GM23338 (cell line): ENCODE measurements around the gene TLR7. TPM values are rescaled to one million over a fixed set of nuclear protein-coding genes. Genes with fewer than 3 reads are reported as not detected.

Source experiments
- ATAC-seq: fragments of 200-7000 bp; cut with Tn5 transposase; 3 replicates; pipeline ENCODE4 v1.9.1; 2020
- DNase-seq: peaks from one replicate; pipeline ENCODE4 v3.0.0-alpha.2; 2015; ENCODE audit warnings: low spot score
- H2AFZ ChIP-seq: fragments of 200-600 bp; sonication (generic); 2 replicates; pipeline ENCODE4 v1.8.0; 2016; ENCODE audit warnings: antibody characterized with exemption, mild to moderate bottlenecking, moderate library complexity
- H3F3A ChIP-seq: fragments of 200-600 bp; sonication (generic); replicated peaks from 2 replicates; pipeline ENCODE4 v1.8.0; 2017; ENCODE audit warnings: antibody characterized with exemption, mixed run types, low read depth
- H3K27ac ChIP-seq: fragments of 200-600 bp; sonication (generic); 2 replicates; pipeline ENCODE4 v1.6.1; 2016; ENCODE audit warnings: low read depth
- H3K27me3 ChIP-seq: fragments of 200-600 bp; sonication (generic); 2 replicates; pipeline ENCODE4 v1.8.0; 2016; ENCODE audit warnings: mild to moderate bottlenecking, mixed run types, moderate library complexity; ENCODE audit not compliant: insufficient read depth
- H3K36me3 ChIP-seq: fragments of 200-600 bp; sonication (generic); 2 replicates; pipeline ENCODE4 v1.8.0; 2016; ENCODE audit warnings: mild to moderate bottlenecking; ENCODE audit not compliant: insufficient read depth
- H3K4me1 ChIP-seq: fragments of 200-600 bp; sonication (generic); 2 replicates; pipeline ENCODE4 v1.8.0; 2016; ENCODE audit warnings: mild to moderate bottlenecking, moderate library complexity; ENCODE audit not compliant: insufficient read depth
- H3K4me2 ChIP-seq: fragments of 200-600 bp; sonication (generic); 2 replicates; pipeline ENCODE4 v1.7.1; 2017; ENCODE audit warnings: mixed run types
- H3K4me3 ChIP-seq: fragments of 200-600 bp; sonication (generic); 2 replicates; pipeline ENCODE4 v1.6.1; 2016; ENCODE audit warnings: mixed run types
- H3K79me2 ChIP-seq: fragments of 200-600 bp; sonication (generic); replicated peaks from 2 replicates; pipeline ENCODE4 v1.8.0; 2017; ENCODE audit warnings: mild to moderate bottlenecking; ENCODE audit not compliant: insufficient read depth
- H3K9me2 ChIP-seq: fragments of 200-600 bp; sonication (generic); 2 replicates; pipeline ENCODE4 v1.8.0; 2017; ENCODE audit not compliant: insufficient read depth
- H4K20me1 ChIP-seq: fragments of 200-600 bp; sonication (generic); replicated peaks from 2 replicates; pipeline ENCODE4 v1.8.0; 2017; ENCODE audit warnings: mild to moderate bottlenecking; ENCODE audit not compliant: insufficient read depth
- H3K27ac Mint-ChIP-seq: 2 replicates; pipeline ENCODE4 v1.8.0; 2020; ENCODE audit warnings: inconsistent platforms, mild to moderate bottlenecking, moderate library complexity, mixed read lengths
- H3K27me3 Mint-ChIP-seq: 3 replicates; pipeline ENCODE4 v1.8.0; 2022; ENCODE audit warnings: low read depth, mild to moderate bottlenecking, moderate library complexity, mixed read lengths, inconsistent platforms; ENCODE audit not compliant: insufficient read depth, poor library complexity
- H3K36me3 Mint-ChIP-seq: 3 replicates; pipeline ENCODE4 v1.8.0; 2021; ENCODE audit warnings: low read depth, mild to moderate bottlenecking, inconsistent platforms, moderate library complexity, mixed read lengths
- H3K4me1 Mint-ChIP-seq: 3 replicates; pipeline ENCODE4 v1.8.0; 2020; ENCODE audit warnings: mild to moderate bottlenecking, inconsistent platforms, mixed read lengths
- H3K4me3 Mint-ChIP-seq: 3 replicates; pipeline ENCODE4 v1.8.0; 2021; ENCODE audit warnings: moderate library complexity, mild to moderate bottlenecking, inconsistent platforms, mixed read lengths
- H3K9me3 Mint-ChIP-seq: 3 replicates; pipeline ENCODE4 v1.8.0; 2020; ENCODE audit warnings: moderate library complexity, mild to moderate bottlenecking, inconsistent platforms, mixed read lengths
- CREB1 ChIP-seq: fragments of 250-450 bp; sonication (Bioruptor Pico); IDR thresholded peaks from 2 replicates; pipeline ENCODE4 v1.5.0; 2020; ENCODE audit warnings: low read depth, mild to moderate bottlenecking, moderate library complexity
- EZH2 ChIP-seq: fragments of 200-600 bp; sonication (generic); IDR thresholded peaks from one replicate; pipeline ENCODE4 v1.8.0; 2017; ENCODE audit warnings: antibody characterized with exemption, mild to moderate bottlenecking, low read depth; ENCODE audit not compliant: unreplicated experiment
- EZH2phosphoT487 ChIP-seq: fragments of 200-600 bp; sonication (generic); IDR thresholded peaks from one replicate; pipeline ENCODE4 v1.8.1; 2018; ENCODE audit warnings: antibody characterized with exemption; ENCODE audit not compliant: unreplicated experiment
- JUNB ChIP-seq: IDR thresholded peaks from one replicate; pipeline ENCODE4 v1.6.1; 2016; ENCODE audit warnings: antibody characterized with exemption; ENCODE audit not compliant: unreplicated experiment
- NANOG ChIP-seq: IDR thresholded peaks from 2 replicates; pipeline ENCODE4 v1.6.1; 2016; ENCODE audit warnings: antibody characterized with exemption, borderline replicate concordance
- POLR2AphosphoS5 ChIP-seq: IDR thresholded peaks from 2 replicates; pipeline ENCODE4 v1.6.1; 2016; ENCODE audit warnings: antibody characterized with exemption, low read depth
- REST ChIP-seq: IDR thresholded peaks from one replicate; pipeline ENCODE4 v1.6.1; 2018; ENCODE audit warnings: antibody characterized with exemption; ENCODE audit not compliant: unreplicated experiment
- STAT1 ChIP-seq: IDR thresholded peaks from one replicate; pipeline ENCODE4 v1.6.1; 2016; ENCODE audit warnings: antibody characterized with exemption; ENCODE audit not compliant: unreplicated experiment
- ZNF114 ChIP-seq: fragments of 250-450 bp; sonication (Bioruptor Pico); IDR thresholded peaks from 2 replicates; pipeline ENCODE4 v1.5.0; 2020; ENCODE audit warnings: mild to moderate bottlenecking, moderate library complexity
- ZNF331 ChIP-seq: fragments of 250-450 bp; sonication (Bioruptor Pico); IDR thresholded peaks from 2 replicates; pipeline ENCODE4 v1.5.0; 2020; ENCODE audit warnings: low read depth, mild to moderate bottlenecking, moderate library complexity
- polyA plus RNA-seq: library from polyadenylated mRNA; unstranded; fragments of >200 nt; fragmentation: Nextera tagmentation; extraction: Ambion mirVana; gene quantifications from 2 replicates; pipeline ENCODE4 v1.2.1, GENCODE V29; 2016
- total RNA-seq: library from RNA; depleted of rRNA; stranded (reverse); fragments of >200 nt; shearing (Covaris generic); gene quantifications from 2 replicates; pipeline ENCODE4 v1.2.3, GENCODE V29; 2014
- TF ChIP-seq, protein P1 (sequence below), 2 experiments: fragments of 200-600 bp in 1 of 2; sonication (generic) in 1 of 2; conservative IDR thresholded peaks; 2 replicates each; pipeline versions ENCODE4 v1.5.1 to v1.6.1; 2016 to 2017; ENCODE audit warnings: antibody characterized with exemption in 2 of 2, low read depth in 2 of 2, mild to moderate bottlenecking in 2 of 2, moderate library complexity in 1 of 2
- TF ChIP-seq, protein P2 (sequence below): IDR thresholded peaks from 2 replicates; pipeline ENCODE4 v1.6.1; 2016; ENCODE audit warnings: antibody characterized with exemption
- TF ChIP-seq, protein P3 (sequence below): fragments of 250-450 bp; sonication (Bioruptor Pico); IDR thresholded peaks from 2 replicates; pipeline ENCODE4 v1.5.0; 2020; ENCODE audit warnings: mild to moderate bottlenecking, moderate library complexity

TLR7 gene
- total and polyA plus RNA-seq, 2 experiments from 2014 or later: not detected

- Histone ChIP-seq H3K79me2 (no peaks in the 10 kb centered on the region), H3K27me3 (no peaks in the 10 kb centered on the region), H3K4me1 (no peaks in the 10 kb centered on the region), H3K4me3 (no peak overlapping the region), H2AFZ (no peak overlapping the region), H3K27ac (no peak overlapping the region), H3K36me3 (no peaks in the 10 kb centered on the region), H3K9me2 (no peaks in the 10 kb centered on the region), H3K4me2 (no peak overlapping the region), H3F3A (no peaks in the 10 kb centered on the region), H4K20me1 (no peaks in the 10 kb centered on the region)
- ATAC-seq (no peak), DNase-seq (no peak)
- Mint-ChIP-seq H3K36me3 (no peaks in the 10 kb centered on the region), H3K9me3 (peaks cover 22% of the 10 kb centered on the region; the same call in 2 of the 3 replicates), H3K4me3 (no peak overlapping the region), H3K4me1 (peaks cover 11% of the 10 kb centered on the region; the same call in 2 of the 3 replicates), H3K27ac (no peak overlapping the region), H3K27me3 (peaks cover 2% of the 10 kb centered on the region)
- no peak for TF ChIP-seq JUNB
- TF ChIP-seq POLR2AphosphoS5: no peak
- TF ChIP-seq, protein P1, sequence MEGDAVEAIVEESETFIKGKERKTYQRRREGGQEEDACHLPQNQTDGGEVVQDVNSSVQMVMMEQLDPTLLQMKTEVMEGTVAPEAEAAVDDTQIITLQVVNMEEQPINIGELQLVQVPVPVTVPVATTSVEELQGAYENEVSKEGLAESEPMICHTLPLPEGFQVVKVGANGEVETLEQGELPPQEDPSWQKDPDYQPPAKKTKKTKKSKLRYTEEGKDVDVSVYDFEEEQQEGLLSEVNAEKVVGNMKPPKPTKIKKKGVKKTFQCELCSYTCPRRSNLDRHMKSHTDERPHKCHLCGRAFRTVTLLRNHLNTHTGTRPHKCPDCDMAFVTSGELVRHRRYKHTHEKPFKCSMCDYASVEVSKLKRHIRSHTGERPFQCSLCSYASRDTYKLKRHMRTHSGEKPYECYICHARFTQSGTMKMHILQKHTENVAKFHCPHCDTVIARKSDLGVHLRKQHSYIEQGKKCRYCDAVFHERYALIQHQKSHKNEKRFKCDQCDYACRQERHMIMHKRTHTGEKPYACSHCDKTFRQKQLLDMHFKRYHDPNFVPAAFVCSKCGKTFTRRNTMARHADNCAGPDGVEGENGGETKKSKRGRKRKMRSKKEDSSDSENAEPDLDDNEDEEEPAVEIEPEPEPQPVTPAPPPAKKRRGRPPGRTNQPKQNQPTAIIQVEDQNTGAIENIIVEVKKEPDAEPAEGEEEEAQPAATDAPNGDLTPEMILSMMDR (conservative IDR thresholded peaks at IDR 0.05; ENCODE audit: low read depth in 2 of 2): no peak
- no peak for TF ChIP-seq NANOG
- TF ChIP-seq REST: no peak
- no peak for TF ChIP-seq EZH2
- TF ChIP-seq, protein P2, sequence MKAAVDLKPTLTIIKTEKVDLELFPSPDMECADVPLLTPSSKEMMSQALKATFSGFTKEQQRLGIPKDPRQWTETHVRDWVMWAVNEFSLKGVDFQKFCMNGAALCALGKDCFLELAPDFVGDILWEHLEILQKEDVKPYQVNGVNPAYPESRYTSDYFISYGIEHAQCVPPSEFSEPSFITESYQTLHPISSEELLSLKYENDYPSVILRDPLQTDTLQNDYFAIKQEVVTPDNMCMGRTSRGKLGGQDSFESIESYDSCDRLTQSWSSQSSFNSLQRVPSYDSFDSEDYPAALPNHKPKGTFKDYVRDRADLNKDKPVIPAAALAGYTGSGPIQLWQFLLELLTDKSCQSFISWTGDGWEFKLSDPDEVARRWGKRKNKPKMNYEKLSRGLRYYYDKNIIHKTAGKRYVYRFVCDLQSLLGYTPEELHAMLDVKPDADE: no peak
- no peak for TF ChIP-seq STAT1
- TF ChIP-seq EZH2phosphoT487: no peak
- TF ChIP-seq CREB1 (CRISPR knock-in tag): no peak
- TF ChIP-seq, protein P3, sequence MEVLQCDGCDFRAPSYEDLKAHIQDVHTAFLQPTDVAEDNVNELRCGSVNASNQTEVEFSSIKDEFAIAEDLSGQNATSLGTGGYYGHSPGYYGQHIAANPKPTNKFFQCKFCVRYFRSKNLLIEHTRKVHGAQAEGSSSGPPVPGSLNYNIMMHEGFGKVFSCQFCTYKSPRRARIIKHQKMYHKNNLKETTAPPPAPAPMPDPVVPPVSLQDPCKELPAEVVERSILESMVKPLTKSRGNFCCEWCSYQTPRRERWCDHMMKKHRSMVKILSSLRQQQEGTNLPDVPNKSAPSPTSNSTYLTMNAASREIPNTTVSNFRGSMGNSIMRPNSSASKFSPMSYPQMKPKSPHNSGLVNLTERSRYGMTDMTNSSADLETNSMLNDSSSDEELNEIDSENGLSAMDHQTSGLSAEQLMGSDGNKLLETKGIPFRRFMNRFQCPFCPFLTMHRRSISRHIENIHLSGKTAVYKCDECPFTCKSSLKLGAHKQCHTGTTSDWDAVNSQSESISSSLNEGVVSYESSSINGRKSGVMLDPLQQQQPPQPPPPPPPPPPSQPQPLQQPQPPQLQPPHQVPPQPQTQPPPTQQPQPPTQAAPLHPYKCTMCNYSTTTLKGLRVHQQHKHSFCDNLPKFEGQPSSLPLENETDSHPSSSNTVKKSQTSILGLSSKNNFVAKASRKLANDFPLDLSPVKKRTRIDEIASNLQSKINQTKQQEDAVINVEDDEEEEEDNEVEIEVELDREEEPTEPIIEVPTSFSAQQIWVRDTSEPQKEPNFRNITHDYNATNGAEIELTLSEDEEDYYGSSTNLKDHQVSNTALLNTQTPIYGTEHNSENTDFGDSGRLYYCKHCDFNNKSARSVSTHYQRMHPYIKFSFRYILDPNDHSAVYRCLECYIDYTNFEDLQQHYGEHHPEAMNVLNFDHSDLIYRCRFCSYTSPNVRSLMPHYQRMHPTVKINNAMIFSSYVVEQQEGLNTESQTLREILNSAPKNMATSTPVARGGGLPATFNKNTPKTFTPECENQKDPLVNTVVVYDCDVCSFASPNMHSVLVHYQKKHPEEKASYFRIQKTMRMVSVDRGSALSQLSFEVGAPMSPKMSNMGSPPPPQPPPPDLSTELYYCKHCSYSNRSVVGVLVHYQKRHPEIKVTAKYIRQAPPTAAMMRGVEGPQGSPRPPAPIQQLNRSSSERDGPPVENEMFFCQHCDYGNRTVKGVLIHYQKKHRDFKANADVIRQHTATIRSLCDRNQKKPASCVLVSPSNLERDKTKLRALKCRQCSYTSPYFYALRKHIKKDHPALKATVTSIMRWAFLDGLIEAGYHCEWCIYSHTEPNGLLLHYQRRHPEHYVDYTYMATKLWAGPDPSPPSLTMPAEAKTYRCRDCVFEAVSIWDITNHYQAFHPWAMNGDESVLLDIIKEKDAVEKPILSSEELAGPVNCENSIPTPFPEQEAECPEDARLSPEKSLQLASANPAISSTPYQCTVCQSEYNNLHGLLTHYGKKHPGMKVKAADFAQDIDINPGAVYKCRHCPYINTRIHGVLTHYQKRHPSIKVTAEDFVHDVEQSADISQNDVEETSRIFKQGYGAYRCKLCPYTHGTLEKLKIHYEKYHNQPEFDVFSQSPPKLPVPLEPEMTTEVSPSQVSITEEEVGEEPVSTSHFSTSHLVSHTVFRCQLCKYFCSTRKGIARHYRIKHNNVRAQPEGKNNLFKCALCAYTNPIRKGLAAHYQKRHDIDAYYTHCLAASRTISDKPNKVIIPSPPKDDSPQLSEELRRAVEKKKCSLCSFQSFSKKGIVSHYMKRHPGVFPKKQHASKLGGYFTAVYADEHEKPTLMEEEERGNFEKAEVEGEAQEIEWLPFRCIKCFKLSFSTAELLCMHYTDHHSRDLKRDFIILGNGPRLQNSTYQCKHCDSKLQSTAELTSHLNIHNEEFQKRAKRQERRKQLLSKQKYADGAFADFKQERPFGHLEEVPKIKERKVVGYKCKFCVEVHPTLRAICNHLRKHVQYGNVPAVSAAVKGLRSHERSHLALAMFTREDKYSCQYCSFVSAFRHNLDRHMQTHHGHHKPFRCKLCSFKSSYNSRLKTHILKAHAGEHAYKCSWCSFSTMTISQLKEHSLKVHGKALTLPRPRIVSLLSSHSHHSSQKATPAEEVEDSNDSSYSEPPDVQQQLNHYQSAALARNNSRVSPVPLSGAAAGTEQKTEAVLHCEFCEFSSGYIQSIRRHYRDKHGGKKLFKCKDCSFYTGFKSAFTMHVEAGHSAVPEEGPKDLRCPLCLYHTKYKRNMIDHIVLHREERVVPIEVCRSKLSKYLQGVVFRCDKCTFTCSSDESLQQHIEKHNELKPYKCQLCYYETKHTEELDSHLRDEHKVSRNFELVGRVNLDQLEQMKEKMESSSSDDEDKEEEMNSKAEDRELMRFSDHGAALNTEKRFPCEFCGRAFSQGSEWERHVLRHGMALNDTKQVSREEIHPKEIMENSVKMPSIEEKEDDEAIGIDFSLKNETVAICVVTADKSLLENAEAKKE (CRISPR knock-in tag): no peak
- TF ChIP-seq ZNF331 (CRISPR knock-in tag): no peak
- TF ChIP-seq ZNF114 (CRISPR knock-in tag): no peak
Measured at GRCh38 chrX:12867685-12868084, 813 bp downstream of the TLR7 start.
